MV-4-11 (cell line): Measurements from ENCODE around the gene RAPGEF2.
A peak's percentile ranks its signal among the peaks of the same experiment; 100 is the strongest.
"Not testable (repeated sequence)": the region's sequence is repeated elsewhere in the genome, so short reads cannot be mapped to it uniquely, and the experiment has no call there.

ENCODE experiments used
- DNase-seq: peaks from one replicate; lab custom pipeline; 2025; lab: John Stamatoyannopoulos, UW

RAPGEF2 gene

DNA sequence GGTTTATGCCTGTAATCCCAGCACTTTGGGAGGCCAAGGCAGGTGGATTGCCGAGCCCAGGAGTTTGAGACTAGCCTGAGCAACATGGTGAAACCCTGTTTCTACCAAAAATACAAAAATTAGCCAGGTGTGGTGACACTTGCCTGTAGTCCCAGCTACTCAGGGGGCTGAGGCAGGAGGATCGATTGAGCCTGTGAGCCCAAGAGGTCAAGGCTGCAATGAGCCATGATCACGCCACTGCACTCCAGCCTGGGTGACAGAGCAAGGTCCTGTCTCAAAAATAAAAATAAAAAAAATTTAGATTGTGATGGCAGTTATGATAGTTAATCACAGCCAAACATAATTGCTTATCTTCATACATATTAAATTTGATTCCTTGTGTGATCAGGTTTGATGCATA, 58.6 kb downstream of the RAPGEF2 start:
- not testable (repeated sequence) for DNase-seq

DNA sequence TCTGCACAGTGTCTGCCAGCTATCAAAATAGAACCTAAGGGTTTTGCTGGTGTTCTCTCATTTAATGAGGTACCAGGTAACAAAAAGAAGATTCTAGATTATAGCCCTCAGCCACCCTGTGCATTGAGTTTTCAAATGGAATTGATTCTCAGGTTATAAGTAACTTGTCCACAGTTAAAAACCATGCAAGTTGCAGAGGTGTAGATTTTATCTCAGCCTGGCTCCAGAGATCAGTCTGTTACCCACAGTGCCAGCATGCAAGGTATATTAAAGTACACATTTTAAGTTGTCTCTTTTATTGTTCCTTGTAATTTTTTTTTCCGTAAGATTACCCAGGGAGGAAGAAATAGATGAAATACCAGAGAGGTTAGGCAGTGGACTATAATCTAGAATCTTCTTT, 59.7 kb downstream of the RAPGEF2 start:
- DNase-seq: no peak

DNA sequence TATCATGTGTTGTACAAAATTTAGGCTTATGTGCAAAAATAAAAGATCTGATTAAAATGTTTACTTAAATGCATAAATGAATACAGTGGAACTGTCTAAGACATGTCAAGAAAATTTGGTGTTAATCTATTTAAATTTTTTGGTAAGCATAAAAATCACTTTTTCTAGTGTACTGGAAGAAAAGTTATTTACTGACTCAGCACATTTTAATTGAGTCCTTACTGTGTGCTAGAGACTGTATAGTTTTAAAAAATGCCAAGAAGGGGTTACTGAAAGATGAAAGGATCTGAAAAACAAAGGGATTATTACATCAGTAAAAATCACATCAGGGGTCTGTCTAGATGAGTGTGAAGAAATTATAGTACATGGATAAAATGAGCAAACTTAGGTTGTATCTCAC, 60.6 kb downstream of the RAPGEF2 start:
- no peak for DNase-seq

DNA sequence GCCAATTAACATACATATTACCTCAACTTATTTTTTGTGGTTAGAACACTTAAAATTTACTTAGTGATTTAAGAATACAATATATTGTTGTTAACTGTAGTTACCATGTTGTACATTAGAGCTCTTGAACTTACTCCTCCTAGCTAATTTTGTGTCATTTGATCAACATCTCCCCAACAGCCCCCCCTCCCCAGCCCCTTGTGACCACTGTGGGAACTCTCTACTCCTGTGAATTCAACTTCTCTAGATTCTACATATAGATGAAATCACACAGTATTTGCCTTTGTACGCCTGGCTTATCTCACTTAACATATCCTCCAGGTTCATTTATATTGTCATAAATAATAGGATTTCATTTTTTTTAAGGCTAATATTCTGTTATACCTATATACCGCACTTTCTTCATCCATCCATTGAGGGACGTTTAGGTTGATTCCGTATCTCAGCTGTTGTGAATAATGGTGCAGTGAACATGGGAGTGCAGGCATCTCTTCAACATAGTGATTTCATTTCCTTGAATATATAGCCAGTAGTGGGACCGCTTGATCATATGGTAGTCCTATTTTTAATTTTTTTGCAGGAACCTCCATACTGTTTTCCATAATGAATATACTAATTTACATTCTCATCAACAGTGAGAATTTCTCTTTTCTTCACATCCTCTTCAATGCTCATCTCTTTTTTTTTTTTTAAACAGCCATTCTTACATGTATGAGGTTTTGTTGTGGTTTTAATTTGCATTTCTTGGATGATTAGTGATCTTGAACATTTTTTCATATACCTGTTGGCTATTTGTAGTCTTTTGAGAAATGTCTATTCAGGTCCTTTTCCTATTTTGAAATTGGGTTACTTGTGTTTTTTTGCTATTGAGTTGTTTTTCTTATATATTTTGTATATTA, 66.8 kb downstream of the RAPGEF2 start:
- no peak for DNase-seq

DNA sequence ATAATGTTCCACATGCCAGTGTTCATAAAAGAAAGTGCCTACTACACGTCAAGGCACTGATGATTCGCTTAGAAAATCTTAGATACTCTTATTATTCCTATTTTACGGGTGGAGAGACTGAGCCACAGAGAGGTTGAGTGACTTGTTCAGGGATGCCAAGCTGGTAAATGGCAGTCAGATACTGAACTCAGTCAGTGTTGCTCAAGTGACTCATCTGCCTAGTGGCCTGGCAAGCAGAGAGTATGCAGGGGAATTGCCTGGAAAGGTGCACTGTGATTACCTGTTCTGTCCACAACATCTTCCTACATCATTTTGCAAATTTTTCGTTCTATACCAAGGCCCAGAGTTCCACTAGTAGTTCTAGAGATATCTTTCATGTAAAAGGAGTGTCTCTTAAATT, 68.4 kb downstream of the RAPGEF2 start:
- no peak for DNase-seq

DNA sequence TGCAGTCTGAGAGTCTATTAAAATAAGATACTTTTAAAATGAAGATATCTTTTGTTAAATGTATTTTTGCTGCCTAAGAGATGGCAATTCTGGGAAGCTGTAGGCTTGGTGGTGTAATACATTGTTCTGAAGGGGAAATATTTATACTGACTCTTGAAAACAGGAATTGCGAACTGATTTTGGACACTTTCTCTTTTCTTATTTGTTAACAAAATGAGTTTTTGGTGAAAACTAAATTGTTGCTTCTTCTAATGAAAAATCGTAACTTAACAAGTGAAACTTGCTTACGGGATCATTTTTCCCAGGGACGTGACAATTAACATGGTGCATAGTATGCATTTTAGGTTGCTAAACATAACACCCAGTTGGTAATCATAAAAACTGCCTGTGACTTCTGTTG, 71.0 kb downstream of the RAPGEF2 start:
- DNase-seq: no peak

DNA sequence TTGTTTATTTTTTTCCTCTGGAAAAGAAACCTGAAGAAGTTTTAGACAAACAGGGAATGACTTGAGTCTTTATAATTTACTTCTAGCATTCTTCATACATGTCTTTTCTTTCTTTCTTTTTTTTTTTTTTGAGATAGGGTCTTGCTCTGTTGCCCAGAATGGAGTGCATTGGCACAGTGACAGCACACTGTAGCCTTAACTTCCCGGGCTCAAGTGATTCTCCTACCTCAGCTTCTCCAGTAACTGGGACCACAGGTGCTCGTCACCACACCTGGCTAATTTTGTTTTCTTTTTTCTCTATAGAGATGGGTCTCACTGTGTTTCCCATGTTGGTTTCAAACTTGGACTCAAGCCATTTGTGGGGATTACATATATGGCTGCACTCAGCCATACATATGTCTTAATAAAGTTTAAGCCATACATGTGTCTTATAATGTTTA, 71.8 kb downstream of the RAPGEF2 start:
- DNase-seq: no peak

DNA sequence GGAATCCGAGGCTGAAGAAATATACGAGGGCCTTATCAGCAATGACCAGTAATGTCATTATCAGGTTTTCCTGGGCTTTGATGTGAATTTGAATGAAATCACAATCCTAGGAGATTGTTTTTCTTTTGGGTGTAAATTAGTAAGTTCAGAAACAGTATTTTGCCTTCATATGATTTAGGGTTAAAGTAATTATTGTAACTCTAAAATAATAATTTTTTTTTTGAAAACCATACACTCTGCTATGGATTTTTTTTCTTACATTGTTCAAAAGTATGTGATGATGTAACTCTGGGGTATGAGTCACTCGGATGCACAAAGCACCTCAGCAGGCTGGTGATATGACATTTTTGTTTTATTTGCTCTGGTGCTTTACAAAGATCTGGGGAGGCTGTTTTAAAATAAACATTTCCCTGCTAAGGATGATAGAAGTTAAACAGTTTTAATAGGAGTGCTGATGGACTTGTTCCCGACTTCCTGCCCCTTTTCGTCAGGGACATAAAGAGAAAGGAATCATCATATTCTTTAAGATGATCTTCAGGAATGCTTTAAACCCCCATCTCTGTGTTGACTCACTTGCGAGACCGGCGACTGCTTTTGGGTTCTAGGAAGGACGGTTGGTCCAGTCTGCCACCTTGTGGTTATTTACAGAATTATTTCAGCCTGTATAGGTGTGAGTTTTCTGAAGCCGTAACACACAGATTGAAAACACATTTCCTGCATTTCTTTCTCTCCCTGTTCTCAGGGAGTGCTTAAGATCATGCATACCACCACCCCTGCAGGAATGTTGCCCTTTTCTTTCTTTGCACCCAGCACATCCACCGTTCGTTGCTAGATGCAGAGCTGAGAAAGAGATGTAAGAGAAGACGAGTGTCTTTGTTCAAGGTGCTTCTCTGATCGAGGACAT, 72.5 kb downstream of the RAPGEF2 start:
- DNase-seq: peak; percentile 32

DNA sequence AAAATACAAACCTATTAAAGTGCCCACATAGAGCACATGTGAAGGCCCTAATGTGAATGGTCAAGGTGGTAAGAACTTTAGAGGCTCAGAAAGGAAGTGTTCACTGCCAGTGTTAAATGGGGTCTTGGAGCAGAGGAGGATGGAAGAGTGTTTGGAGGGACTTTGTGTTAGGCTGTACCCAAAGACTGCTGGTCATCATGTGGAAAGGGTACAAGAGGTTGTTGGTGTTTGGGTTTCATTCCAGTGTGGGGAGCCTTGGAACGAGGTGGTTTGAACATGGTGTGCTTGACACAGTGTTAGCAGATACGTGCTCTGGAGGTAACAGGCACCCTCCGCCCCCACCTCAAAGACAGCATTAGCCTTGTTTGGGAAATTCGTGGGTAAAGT, 73.1 kb downstream of the RAPGEF2 start:
- no peak for DNase-seq

DNA sequence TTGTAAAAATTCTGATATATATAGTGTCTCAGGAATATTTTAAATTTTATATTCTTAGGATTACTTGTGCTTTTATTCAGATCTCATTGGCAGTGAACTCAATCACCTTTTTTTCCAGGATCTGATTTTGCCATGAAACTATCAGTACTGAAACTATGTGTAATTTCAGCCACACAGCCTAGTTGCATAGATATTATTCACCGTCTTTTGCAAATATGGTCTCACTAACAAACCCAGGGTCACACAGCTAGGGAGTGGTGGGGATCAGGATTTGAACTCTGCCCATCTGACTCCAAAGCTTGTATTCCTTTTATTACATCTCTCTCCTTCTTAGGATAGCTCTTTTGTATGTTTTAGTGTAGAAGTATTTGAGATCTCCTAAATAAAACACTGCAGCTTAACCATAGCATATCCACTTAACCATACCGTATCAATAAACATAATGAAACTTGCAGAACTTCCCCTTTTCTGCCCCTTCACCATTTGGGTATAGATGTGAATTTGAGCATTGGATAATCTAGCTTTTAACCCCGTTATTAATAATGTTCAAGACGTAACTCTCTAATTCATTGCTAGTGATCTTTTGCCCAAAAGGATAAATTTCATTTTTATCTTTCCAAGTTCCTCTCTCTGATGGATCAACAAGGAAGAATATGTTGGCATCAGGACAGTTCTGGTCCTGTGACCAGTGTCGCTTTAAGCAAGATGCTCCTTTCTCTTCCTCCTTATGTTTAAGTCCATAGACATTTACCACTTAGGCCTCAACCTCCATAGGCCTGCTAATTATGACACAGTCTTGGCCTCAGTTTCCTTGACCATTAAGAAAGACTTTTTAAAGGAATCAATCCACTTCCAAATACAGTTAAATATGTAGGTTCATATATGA, 74.6 kb downstream of the RAPGEF2 start:
- DNase-seq: peak; percentile 48

DNA sequence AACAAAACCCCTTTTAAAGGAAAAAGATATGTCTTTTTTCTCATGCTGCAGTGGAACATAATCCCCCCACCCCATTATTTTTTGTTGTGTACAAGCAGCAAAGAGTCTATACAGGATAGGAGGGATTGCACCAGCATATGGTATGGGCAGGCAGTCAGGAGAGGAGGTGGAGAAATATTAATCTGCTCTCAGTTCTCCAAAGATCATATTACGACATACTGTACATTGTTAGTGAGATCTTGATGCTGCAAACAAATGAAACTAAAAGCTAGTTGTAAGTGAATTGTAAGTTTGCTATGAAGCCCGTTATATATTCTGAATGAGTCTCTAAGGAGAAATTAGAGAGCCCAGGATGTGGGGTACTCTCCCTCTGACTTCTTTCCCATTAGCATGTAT, 75.3 kb downstream of the RAPGEF2 start:
- peak; percentile 83 for DNase-seq

DNA sequence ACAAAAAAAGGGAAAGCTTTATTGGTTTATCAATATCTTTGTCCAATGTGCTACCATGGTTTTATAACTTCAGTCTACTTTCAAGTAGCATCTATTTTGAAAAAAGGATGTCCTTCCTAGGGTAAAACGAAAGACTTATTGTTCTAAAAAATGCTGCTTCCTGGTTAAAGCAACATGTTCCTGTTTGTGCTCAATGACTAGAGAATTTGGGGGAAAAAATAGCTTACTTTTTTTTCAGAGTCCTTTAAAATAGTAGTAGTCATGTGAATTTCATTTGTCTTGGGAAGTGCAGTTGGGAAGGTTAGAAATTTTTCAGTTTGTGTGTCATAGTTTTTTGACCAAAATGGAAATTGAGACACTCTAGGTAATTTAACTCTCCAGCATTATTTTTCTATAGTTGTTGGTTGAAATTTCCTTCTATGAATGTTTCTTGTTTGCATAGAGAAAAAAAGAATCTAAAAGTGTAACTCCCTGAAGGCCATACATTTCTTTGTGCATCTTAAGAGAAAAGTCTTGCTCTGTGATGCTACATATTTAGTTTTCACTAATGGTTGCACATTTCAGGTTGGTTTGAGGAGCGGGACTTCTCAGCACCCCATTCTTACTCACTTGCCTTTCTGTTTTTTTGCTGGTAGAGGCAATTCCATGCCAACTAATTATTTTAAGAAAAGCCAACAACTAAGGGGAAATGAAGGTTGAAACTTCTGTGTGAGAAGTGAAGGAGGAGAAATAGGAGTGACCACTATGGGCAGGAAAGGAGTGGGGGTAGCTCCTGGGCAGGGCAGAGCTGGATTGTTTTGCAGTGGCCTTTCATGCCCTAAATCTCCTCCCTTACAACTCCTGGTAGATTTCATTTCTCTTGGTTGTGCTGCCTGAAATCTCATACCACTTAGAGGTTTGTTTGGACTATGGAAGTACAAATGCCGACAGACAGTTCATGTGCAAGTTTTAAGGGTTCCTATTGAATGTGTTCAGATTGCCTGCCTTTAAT, 76.4 kb downstream of the RAPGEF2 start:
- no peak for DNase-seq

DNA sequence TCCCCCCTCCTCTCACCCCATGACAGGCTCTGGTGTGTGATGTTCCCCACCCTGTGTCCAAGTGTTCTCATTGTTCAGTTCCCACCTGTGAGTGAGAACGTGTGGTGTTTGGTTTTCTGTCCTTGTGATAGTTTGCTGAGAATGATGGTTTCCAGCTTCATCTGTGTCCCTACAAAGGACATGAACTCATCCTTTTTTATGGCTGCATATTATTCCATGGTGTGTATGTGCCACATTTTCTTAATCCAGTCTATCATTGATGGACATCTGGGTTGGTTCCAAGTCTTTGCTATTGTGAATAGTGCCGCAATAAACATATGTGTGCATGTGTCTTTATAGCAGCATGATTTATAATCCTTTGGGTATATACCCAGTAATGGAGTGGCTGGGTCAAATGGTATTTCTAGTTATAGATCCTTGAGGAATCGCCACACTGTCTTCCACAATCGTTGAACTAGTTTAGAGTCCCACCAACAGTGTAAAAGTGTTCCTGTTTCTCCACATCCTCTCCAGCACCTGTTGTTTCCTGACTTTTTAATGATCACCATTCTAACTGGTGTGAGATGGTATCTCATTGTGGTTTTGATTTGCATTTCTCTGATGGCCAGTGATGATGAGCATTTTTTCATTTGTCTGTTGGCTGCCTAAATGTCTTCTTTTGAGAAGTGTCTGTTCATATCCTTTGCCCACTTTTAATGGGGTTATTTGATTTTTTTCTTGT, 81.2 kb downstream of the RAPGEF2 start:
- DNase-seq: not testable (repeated sequence)

DNA sequence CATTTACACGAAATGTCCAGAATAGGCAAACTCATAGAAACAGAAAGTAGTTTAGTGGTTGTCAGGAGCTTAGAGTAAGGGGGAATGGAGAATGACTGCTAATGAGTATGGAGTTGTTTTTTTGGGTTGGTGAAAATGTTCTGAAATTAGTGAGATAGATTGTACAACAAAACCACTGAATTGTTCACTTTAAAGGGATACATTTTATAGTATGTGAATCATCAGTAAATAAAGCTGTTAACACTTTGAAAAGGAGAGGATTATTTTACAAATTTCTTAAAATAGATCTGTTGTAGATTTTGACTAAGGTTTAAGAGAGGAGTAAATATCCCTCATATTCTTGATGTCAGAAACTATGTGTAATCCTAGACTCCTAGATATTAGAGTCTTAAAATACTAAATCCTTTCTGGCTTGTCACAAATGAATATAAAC, 82.7 kb downstream of the RAPGEF2 start:
- no peak for DNase-seq

DNA sequence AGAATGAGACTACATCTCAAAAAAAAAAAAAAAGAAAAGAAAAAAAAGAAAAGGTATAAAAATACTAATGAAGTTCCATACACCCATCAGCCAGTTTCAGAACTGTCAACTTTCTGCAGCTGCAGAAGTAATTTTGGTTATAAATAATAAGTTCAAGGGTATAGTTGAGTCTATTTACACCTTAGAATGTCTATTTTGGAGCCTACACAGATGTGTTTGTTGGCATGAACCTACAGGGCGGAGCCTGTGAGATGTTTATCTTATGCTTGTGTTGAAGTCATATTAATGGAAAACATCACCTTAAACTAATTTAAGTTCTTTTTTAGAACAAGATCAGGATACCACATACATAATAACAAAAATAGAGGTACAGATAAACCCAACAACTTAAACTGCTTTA, 85.8 kb downstream of the RAPGEF2 start:
- DNase-seq: no peak

DNA sequence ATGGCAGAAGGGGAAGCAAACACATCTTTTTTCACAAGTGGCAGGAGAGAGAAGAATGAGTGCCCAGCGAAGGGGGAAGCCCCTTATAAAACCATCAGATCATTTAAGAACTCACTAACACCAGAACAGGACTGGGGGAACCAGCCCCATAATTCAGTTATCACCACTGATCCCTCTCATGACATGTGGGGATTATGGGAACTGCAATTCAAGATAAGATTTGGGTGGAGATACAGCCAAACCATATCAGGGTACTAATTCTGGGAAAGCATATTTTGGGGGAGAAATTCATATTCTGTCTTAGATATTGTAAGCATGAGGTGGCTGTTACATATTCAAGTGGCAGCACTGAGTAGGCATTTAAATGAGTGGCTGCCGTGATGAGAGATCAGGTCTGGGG, 87.8 kb downstream of the RAPGEF2 start:
- no peak for DNase-seq

DNA sequence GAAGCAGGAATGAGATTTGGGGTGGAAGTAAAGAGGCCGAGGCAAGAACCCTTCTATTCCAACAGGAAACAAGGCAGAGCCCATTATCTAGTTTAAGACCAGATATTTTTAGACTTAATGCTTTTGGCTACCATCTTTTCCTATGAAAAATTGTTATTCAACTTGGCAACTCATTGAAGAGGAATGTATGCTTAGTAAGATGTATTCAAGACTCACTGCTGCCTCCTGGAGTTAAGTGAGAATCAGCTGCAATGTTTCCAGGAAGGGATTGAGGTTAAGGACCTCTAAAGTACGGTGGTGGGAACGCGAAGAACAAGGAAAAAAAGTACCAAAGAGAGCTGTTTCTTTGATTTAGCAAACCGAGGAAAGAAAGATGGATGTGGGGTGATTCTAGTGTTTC, 89.1 kb downstream of the RAPGEF2 start:
- peak; percentile 30 for DNase-seq

DNA sequence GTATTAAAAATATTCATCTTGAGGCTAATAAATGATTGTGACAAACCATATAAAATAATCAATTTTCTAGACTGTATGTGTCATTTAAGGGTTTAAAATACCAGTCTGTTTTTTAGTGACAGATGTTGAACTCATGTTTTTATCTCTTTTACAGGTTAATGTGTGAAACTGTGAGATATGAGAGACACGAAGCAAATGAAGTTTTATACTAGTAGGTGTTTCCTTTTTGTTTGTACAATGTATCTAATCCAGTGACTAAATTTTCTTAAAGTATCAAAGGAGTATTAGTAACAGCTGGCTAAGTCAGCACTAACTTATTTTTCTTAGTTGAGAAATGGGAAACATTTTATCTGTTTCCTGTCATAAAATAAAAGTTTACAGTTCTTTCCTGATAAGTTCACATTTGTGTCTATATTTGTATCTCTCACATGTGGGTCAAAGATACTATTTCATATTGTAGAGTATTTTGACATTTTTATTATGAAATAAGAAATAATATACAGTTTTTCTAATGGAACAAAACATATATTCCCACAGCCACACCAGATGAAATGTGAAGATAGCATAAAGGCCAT, 90.3 kb downstream of the RAPGEF2 start:
- no peak for DNase-seq

DNA sequence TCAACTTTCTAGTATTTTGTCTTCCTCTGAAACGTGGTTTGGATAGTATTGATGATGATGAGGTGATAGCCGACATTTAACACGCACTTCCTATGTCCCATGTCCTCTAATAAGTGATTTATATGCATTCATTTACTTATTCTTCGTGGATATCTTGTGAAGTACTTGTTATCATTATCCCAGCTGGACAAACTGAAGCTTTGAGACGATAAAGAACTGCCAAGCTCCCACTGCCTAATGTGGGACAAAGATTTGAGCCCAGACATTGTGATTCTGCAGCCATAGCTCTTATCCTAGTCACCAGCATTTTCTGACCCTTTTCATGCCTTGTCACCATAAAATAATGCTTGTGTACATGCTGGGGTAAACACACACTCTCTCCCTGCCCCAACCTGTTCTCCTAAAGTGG, 92.5 kb downstream of the RAPGEF2 start:
- DNase-seq: no peak
